Activated CD8-positive, alpha-beta memory T cell treated with anti-CD3 and anti-CD28 coated beads for 24 hours (primary cell): Measurements from ENCODE around the gene STRBP.

ENCODE experiments used
- DNase-seq: peaks from one replicate; pipeline ENCODE4 v3.0.0-alpha.2; 2020

STRBP gene

GRCh38 chr9:123091459-123091858 is 176.9 kb downstream of the STRBP start:
- DNase-seq, result no peak

DNA sequence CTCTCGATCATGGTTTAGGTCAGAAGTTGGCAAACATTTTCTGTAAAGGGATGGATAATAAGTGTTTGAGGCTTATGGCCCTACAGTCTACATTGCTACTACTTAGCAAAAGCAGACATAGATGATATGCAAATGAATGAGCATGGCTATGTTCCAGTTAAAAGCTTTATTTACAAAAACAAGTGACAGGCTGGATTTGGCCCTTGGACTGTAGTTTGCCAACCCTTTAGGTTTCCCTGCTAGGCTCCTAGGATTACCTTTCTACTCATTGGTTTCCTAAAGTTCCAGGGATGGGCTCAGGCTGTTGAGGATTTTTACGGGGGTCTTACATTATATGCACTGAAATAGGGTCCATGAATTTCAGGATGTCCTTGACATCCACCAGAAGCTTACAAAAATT is 177.4 kb downstream of the STRBP start:
- no peak for DNase-seq

DNA sequence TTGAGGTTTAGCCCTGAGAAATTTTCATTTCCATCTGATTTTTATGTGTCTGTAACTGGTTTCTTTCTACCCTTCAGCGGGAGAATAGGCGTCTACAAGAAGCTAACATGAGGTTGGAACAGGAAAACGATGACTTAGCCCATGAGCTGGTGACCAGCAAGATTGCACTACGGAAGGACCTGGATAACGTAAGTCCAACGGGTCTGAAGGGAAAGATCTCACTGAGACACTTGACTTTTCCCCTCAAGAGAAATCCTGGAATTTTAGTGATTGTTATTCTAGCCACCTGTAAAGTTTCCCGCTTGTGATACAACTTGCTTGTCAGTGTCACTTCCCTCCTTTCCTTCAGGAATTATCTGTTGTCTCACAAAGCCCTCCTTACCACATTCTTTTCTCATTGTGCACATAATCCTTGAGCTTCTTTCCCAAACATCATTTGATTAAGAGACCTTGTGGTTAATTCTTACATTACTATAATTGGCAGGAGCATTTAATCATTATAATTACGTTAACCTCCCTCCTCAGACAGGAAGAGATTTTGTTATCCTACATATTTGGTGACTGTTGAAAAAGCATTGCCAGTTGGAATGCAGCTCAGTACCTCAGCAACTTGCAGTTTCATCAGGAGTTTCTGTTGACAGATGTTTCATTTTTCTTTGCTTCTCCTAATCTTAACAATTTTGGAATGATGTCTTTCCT is 178.0 kb downstream of the STRBP start:
- DNase-seq, result no peak

GRCh38 chr9:123089790-123090189 is 178.6 kb downstream of the STRBP start:
- no peak for DNase-seq

- no peak for DNase-seq
Measured at GRCh38 chr9:123089040-123089439, 179.3 kb downstream of the STRBP start.

GRCh38 chr9:123087359-123087888 is 181.0 kb downstream of the STRBP start:
- DNase-seq, result no peak

DNA sequence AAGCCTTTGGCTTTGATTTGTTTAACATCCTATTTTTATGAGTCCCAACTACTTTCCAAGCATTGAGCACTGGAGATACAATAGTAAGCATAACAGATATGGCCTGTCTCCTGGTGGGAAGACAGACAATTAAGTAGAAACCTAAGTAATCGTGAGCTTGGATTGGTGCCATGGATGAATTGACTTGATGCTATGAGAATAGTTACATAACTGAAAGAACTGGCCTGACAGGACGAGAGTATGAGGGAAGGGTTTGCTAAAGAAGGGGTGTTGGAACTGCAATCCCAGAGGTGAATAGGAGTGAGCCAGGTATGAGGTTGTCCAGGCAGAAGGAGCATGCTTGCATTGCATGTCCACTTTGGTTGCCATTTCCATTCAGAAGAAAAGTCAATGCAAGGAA is 182.5 kb downstream of the STRBP start:
- DNase-seq, result no peak

- DNase-seq, result no peak
Measured at GRCh38 chr9:123084256-123084655, 184.1 kb downstream of the STRBP start.

DNA sequence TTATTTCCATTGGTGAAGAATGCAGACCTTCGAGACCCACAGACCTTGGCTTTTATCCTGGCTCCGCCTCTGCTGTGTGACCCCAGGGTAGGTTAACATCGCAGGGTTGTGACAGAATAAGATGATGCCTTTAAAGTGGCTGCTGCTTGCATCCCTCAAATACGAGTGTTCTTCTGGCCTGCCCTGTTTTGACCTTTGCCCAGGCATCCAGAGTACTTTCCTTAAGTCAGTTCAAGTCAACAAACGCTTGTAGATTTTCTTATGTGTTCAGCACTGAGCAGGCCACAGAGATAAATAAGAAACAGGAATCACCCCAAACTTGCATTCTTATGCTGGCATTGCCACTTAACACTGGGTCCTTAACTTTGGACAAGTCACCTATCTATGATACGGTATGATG is 184.7 kb downstream of the STRBP start:
- DNase-seq, result no peak

- no peak for DNase-seq
Measured at GRCh38 chr9:123081824-123082223, 186.6 kb downstream of the STRBP start.

- DNase-seq, result no peak
Measured at GRCh38 chr9:123080444-123080843, 187.9 kb downstream of the STRBP start.

DNA sequence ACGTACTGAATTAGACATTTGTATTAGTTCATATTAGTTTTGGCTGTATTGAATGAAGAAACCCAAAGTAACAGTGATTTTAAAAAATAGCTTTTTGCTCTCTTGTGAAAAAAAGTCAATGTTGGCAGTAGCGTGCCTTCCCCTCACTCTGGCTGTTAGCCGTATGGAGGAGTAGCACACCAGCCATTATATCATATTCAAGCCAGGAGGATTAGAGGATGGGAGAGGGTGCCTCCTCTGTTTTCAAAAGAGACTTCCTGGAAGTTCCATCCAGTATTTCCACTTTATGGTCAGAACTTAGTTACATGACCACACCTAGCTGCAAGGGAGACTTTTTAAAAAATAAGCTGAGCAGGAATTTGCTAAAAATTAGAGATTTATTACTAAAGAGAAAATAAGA is 193.8 kb downstream of the STRBP start:
- DNase-seq, result no peak

DNA sequence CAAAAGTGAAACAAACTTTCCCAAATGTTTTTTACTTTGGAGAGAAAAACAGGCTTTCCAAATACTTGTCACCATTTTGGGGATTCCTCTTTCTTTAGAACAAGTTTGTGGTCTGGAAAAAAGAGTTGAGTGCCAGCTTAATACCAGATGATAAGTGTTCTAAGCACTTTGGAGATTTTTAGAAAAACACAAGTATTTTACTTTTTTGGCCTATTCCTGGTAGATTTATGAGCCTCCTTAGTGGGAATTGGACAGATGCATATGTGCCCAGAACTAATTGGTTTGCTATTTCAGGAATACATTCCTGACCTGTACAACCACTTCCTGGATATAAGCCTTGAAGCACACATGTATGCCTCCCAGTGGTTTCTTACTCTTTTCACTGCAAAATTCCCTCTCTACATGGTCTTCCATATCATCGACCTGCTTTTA is 194.4 kb downstream of the STRBP start:
- DNase-seq, result no peak

DNA sequence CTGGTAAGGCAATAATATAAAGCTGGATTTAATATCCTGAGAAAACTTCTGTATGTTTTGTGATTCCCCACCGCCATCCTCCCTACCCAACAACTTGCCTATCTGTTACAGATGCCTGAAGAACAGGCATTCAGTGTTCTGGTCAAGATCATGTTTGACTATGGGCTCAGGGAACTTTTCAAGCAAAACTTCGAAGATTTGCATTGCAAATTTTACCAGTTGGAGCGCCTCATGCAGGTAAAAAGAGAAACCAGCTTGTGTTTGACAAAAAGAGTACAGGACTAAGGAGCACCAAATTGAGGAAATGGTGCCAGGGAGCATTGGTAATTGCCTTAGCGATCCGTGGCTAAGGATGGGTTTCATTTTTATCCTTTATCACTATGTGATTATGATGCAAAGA is 194.9 kb downstream of the STRBP start:
- no peak for DNase-seq

GRCh38 chr9:123072407-123072995 is 195.9 kb downstream of the STRBP start:
- DNase-seq, result no peak
